Ascending aorta (tissue), 2 donors: ENCODE data around the gene EGR4. TPM values are rescaled to one million over a fixed set of nuclear protein-coding genes. Genes with fewer than 3 reads are reported as not detected.

ENCODE experiments used
- DNase-seq, 2 donors: peaks; one replicate each; pipeline ENCODE4 v3.0.0-alpha.2; 2019; ENCODE audit warnings: low spot score in 2 of 2
- H3K27ac ChIP-seq, 2 donors: fragments of 200-600 bp; sonication (generic); one replicate each; pipeline ENCODE4 v1.5.1; 2016 to 2017; ENCODE audit warnings: mild to moderate bottlenecking in 1 of 2
- H3K27me3 ChIP-seq: fragments of 200-600 bp; sonication (generic); one replicate; pipeline ENCODE4 v1.5.1; 2017
- H3K36me3 ChIP-seq, 2 donors: fragments of 200-600 bp; sonication (generic); one replicate each; pipeline ENCODE4 v1.5.1; 2016
- H3K4me1 ChIP-seq, 2 donors: fragments of 200-600 bp; sonication (generic); one replicate each; pipeline ENCODE4 v1.5.1; 2016 to 2017; ENCODE audit warnings: mild to moderate bottlenecking in 1 of 2
- H3K4me3 ChIP-seq, 2 donors: fragments of 200-600 bp; sonication (generic); one replicate each; pipeline ENCODE4 v1.5.1; 2016 to 2017; ENCODE audit warnings: mild to moderate bottlenecking in 1 of 2
- H3K9me3 ChIP-seq, 2 donors: fragments of 200-600 bp; sonication (generic); one replicate each; pipeline ENCODE4 v1.5.1; 2016
- intact Hi-C: fragments of 100-400 bp; cut with DNase I; formaldehyde crosslinking; loops from one replicate; pipeline ENCODE4 v1.15.1; 2023
- total RNA-seq: library from RNA; depleted of rRNA; stranded (reverse); fragments of >200 nt; gene quantifications from one replicate; pipeline ENCODE4 v1.1.0, GENCODE V29; 2016
- TF ChIP-seq, protein P1 (sequence below), 3 experiments: fragments of 200-600 bp in 2 of 3; fragments of 450-650 bp in 1 of 3; sonication (generic) in 2 of 3; IDR thresholded peaks; one replicate each; pipeline ENCODE4 v1.5.1; 2016 to 2019; ENCODE audit warnings: antibody characterized with exemption in 3 of 3, mild to moderate bottlenecking in 1 of 3, moderate library complexity in 1 of 3

Gene EGR4
- total RNA-seq, 1 donor from 2014 or later: not detected

DNA sequence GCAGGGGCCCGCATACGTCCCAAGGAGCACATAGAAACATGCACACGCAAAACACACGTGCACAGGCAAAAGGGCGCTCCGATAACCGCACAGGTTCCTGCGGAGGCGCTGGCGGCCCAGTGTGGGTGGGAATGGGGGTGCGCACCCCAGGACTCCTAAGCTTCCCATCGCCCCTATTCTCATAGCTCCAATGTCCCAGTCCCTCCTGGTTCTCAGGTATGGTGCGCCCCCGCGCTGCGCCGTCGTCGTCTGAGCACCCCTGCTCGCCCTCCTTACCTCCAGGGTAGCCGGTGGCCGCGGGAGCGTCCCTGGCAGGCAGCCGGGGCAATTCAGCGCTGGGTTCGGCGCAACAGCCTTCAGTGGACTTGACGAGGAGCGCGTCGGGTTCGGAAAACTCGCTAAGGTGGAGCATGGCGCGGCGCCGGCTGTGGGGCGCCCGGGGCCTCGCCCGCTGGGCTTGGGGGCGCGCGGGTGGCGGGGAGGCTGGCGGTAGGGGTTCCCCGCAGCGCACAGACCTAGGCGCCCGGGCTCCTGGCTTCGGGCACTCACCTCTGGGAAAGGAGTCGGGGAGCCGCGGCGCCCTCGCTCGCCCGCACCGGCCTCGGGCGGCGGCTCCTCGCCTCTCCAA lies 328 bp downstream of the EGR4 start:
- peaks cover 29% of the 10 kb centered on the region for H3K27me3 ChIP-seq

GRCh38 chr2:73292316-73292905 lies 937 bp downstream of the EGR4 start:
- Histone ChIP-seq H3K36me3 (no peaks in the 10 kb centered on the region), H3K4me3 (no peak overlapping the region), H3K27ac (no peak overlapping the region), H3K4me1 (peaks cover 0 to 3% of the 10 kb centered on the region in 2 donors), H3K27me3 (peaks cover 29% of the 10 kb centered on the region), H3K9me3 (no peaks in the 10 kb centered on the region)
- TF ChIP-seq, protein P1, sequence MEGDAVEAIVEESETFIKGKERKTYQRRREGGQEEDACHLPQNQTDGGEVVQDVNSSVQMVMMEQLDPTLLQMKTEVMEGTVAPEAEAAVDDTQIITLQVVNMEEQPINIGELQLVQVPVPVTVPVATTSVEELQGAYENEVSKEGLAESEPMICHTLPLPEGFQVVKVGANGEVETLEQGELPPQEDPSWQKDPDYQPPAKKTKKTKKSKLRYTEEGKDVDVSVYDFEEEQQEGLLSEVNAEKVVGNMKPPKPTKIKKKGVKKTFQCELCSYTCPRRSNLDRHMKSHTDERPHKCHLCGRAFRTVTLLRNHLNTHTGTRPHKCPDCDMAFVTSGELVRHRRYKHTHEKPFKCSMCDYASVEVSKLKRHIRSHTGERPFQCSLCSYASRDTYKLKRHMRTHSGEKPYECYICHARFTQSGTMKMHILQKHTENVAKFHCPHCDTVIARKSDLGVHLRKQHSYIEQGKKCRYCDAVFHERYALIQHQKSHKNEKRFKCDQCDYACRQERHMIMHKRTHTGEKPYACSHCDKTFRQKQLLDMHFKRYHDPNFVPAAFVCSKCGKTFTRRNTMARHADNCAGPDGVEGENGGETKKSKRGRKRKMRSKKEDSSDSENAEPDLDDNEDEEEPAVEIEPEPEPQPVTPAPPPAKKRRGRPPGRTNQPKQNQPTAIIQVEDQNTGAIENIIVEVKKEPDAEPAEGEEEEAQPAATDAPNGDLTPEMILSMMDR (IDR thresholded peaks at IDR 0.05): no peak
- DNase-seq: no peak
- intact Hi-C loops: no loop called here

More for the DNA sequence above, 328 bp downstream of the EGR4 start:
- intact Hi-C loops: no loop called here
- no peaks in the 10 kb centered on the region for H3K9me3 ChIP-seq
- no peak for DNase-seq
- no peaks in the 10 kb centered on the region for H3K36me3 ChIP-seq
- H3K4me3 ChIP-seq: peak overlapping the region; percentile 48 to 61
- TF ChIP-seq, protein P1 (IDR thresholded peaks at IDR 0.05): no peak
- H3K4me1 ChIP-seq: peaks cover 0 to 3% of the 10 kb centered on the region in 2 donors
- H3K27ac ChIP-seq: no peak overlapping the region

DNA sequence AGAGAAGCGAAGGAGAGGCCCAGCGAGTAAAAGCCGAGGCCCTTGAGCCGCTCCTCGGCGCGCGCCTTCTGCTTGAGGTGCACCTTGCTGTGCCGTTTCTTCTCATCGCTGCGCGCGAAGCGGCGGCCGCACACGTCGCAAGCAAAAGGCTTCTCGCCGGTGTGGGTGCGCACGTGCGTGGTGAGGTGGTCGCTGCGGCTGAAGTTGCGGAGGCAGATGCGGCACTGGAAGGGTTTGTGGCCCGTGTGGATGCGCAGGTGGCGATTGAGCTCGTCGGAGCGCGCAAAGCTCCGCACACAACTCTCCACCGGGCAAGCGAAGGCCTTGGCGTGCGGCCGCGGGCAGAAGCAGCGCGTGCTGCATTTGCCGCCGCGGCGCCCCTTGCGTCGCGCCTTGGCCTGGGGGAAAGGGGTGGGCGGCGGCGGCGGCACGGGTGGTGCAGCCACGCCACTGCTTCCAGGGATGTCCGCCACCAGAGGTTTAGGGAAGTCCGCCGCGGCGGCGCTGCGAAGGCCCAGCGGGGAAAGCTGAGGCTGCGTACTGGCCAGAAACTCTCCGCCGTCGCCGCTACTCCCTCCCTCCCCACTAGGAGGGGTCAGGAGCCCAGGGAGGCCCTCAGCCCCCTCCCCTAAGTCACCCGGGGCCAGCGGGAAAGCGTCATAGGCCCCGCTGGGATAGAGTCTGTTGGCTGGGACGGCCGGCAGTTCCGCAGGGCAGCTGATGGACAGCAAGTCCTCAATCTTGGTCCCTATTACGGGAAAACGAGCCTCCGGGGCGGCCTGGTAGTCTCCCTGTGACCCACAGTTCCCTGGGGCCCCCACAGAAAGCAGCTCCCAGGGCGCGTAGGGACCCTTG lies 1.7 kb downstream of the EGR4 start:
- no peaks in the 10 kb centered on the region for H3K9me3 ChIP-seq
- H3K4me1 ChIP-seq: peaks cover 0 to 3% of the 10 kb centered on the region in 2 donors
- H3K36me3 ChIP-seq: no peaks in the 10 kb centered on the region
- intact Hi-C loops: no loop called here
- peak overlapping the region in 1 of 2 donors; percentile 21 for H3K4me3 ChIP-seq
- no peak for DNase-seq
- TF ChIP-seq, protein P1 (IDR thresholded peaks at IDR 0.05): no peak
- H3K27me3 ChIP-seq: peaks cover 29% of the 10 kb centered on the region
- no peak overlapping the region for H3K27ac ChIP-seq

GRCh38 chr2:73291093-73291460 lies 2.3 kb downstream of the EGR4 start:
- Histone ChIP-seq H3K27me3 (peaks cover 29% of the 10 kb centered on the region), H3K27ac (no peak overlapping the region), H3K4me3 (peak overlapping the region in 1 of 2 donors; percentile 21), H3K36me3 (no peaks in the 10 kb centered on the region), H3K9me3 (no peaks in the 10 kb centered on the region), H3K4me1 (peaks cover 0 to 3% of the 10 kb centered on the region in 2 donors)
- DNase-seq: peak in 1 of 2 donors; percentile 64
- intact Hi-C loops: no loop called here
- TF ChIP-seq, protein P1 (IDR thresholded peaks at IDR 0.05): no peak

DNA sequence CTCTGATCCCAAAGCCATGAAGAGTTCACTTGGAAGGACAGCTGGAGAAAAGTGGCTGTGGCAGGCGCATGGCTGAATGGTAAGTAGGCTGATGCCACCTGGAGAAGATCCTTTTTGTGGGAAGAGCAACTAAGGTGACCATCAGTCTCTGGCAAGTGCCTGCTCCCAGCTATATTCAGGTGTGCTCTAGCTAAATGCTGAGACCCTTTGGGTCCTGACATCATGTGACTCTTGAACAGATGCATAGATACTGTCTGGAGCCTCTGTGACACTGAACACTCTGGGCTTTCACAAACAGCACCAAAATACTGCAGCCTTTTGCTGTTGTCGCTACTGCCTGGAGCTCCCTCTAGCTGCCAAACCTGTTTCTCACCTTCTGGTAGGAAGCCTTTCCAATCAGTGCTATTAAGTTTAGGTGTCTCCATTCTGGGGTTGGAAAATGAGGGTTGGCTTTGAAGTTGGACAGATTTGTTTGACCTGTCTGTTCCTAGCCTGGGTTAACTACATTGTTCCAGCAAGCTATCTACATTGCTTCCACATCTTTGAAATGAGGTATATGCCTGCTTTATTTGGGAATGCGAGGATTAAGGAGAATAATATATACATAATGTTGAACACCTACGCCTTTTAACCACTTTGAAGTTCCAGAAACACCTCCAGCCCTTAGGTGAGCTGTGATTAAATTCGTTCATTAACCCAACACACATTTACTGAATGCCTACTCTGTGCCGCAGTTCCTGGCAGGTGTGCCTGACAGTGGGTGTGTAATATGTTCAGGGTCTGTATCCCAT lies 3.1 kb downstream of the EGR4 start:
- intact Hi-C loops: no loop called here
- no peaks in the 10 kb centered on the region for H3K36me3 ChIP-seq
- TF ChIP-seq, protein P1 (IDR thresholded peaks at IDR 0.05): peak in 1 of 3 experiments; percentile 17
- H3K27ac ChIP-seq: no peak overlapping the region
- DNase-seq: no peak
- peaks cover 0 to 3% of the 10 kb centered on the region in 2 donors for H3K4me1 ChIP-seq
- H3K9me3 ChIP-seq: no peaks in the 10 kb centered on the region
- peaks cover 24% of the 10 kb centered on the region for H3K27me3 ChIP-seq
- H3K4me3 ChIP-seq: no peak overlapping the region
